B cell (primary cell): ENCODE results near the gene RNMT. TPM values are rescaled to one million over a fixed set of nuclear protein-coding genes. Genes with fewer than 3 reads are reported as not detected.

Experiments used
- ATAC-seq: fragments of 200-7000 bp; cut with Tn5 transposase; one replicate; pipeline ENCODE4 v1.10.0; 2021; ENCODE audit warnings: low read depth, mild to moderate bottlenecking, moderate number of reproducible peaks, moderate library complexity
- CTCF ChIA-PET: fragments of 350-600 bp; sonication (Branson Sonifier 250); formaldehyde crosslinking; loops from one replicate; lab custom pipeline; 2021; ENCODE audit warnings: antibody characterized with exemption, inconsistent platforms; lab: Charles Lee
- POLR2A ChIA-PET: fragments of 350-600 bp; sonication (Branson Sonifier 250); formaldehyde crosslinking; loops from one replicate; lab custom pipeline; 2021; ENCODE audit warnings: antibody characterized with exemption; lab: Charles Lee
- DNase-seq: peaks from one replicate; pipeline ENCODE4 v3.0.0; 2013
- H2AFZ ChIP-seq: 2 replicates; pipeline ENCODE4 v1.6.1; 2012; ENCODE audit warnings: mild to moderate bottlenecking, low read depth, low read length; ENCODE audit not compliant: insufficient read depth, poor library complexity, severe bottlenecking
- H3K27ac ChIP-seq, 2 donors: 1 replicate in 1 of 2; 2 replicates in 1 of 2; pipeline ENCODE4 v1.5.1; 2012 to 2013; ENCODE audit warnings: low read length in 2 of 2, mild to moderate bottlenecking in 2 of 2, moderate library complexity in 1 of 2
- H3K27me3 ChIP-seq, 4 experiments: fragments of 200-600 bp in 1 of 4; sonication (generic) in 1 of 4; replicated peaks in 1 of 4; 1 replicate in 2 of 4; 2 replicates in 2 of 4; pipeline versions ENCODE4 v1.6.1 to v1.7.0; 2013 to 2016; ENCODE audit warnings: low read length in 3 of 4, mild to moderate bottlenecking in 2 of 4, mixed read lengths in 1 of 4, moderate library complexity in 1 of 4; ENCODE audit not compliant: insufficient read depth in 4 of 4, control insufficient read depth in 3 of 4; ENCODE audit errors: control extremely low read depth in 1 of 4
- H3K36me3 ChIP-seq, 2 experiments: replicated peaks in 1 of 2; 1 replicate in 1 of 2; 2 replicates in 1 of 2; pipeline versions ENCODE4 v1.6.1 to v1.7.1; 2013; ENCODE audit warnings: low read length in 1 of 2; ENCODE audit not compliant: insufficient read depth in 2 of 2, control insufficient read depth in 1 of 2; ENCODE audit errors: control extremely low read depth in 1 of 2, extremely low read depth in 1 of 2
- H3K4me1 ChIP-seq, 2 donors: fragments of 200-600 bp in 1 of 2; sonication (generic) in 1 of 2; 1 replicate in 1 of 2; 2 replicates in 1 of 2; pipeline versions ENCODE4 v1.5.1 to v1.6.1; 2013 to 2017; ENCODE audit warnings: low read length in 2 of 2; ENCODE audit not compliant: control insufficient read depth in 2 of 2, insufficient read depth in 2 of 2
- H3K4me2 ChIP-seq: replicated peaks from 2 replicates; pipeline ENCODE3; 2012; ENCODE audit warnings: mild to moderate bottlenecking, low read depth, low read length; ENCODE audit not compliant: poor library complexity, severe bottlenecking
- H3K4me3 ChIP-seq, 5 experiments: fragments of 200-600 bp in 1 of 5; sonication (generic) in 1 of 5; 1 replicate in 3 of 5; 2 replicates in 2 of 5; pipeline versions ENCODE4 v1.5.1 to v1.7.0; 2011 to 2016; ENCODE audit warnings: low read length in 4 of 5, mild to moderate bottlenecking in 4 of 5, low read depth in 2 of 5, control low read depth in 1 of 5, moderate library complexity in 1 of 5; ENCODE audit not compliant: insufficient read depth in 1 of 5; ENCODE audit errors: control extremely low read depth in 1 of 5, extremely low read depth in 1 of 5
- H3K79me2 ChIP-seq: fragments of 200-600 bp; sonication (generic); one replicate; pipeline ENCODE4 v1.6.0; 2016; ENCODE audit warnings: low read length; ENCODE audit not compliant: control insufficient read depth, insufficient read depth
- H3K9ac ChIP-seq: fragments of 200-600 bp; sonication (generic); 2 replicates; pipeline ENCODE4 v1.6.1; 2017; ENCODE audit warnings: mild to moderate bottlenecking, low read length, moderate library complexity
- H3K9me3 ChIP-seq, 3 donors: one replicate each; pipeline versions ENCODE4 v1.6.1 to v1.7.1; 2013; ENCODE audit warnings: low read length in 2 of 3; ENCODE audit not compliant: control insufficient read depth in 2 of 3, insufficient read depth in 1 of 3; ENCODE audit errors: control extremely low read depth in 1 of 3
- H4K20me1 ChIP-seq: 2 replicates; pipeline ENCODE4 v1.6.0; 2012; ENCODE audit warnings: mild to moderate bottlenecking, low read length; ENCODE audit not compliant: insufficient read depth, control insufficient read depth, poor library complexity, severe bottlenecking
- H3K27ac Mint-ChIP-seq: one replicate; pipeline ENCODE4 v1.8.0; 2021; ENCODE audit warnings: mixed read lengths
- H3K27me3 Mint-ChIP-seq: one replicate; pipeline ENCODE4 v1.8.0; 2021; ENCODE audit warnings: mixed read lengths
- H3K4me1 Mint-ChIP-seq: one replicate; pipeline ENCODE4 v1.8.0; 2021; ENCODE audit warnings: mixed read lengths
- H3K4me3 Mint-ChIP-seq: one replicate; pipeline ENCODE4 v1.8.0; 2021; ENCODE audit warnings: mixed read lengths
- H3K9me3 Mint-ChIP-seq: one replicate; pipeline ENCODE4 v1.8.0; 2022; ENCODE audit warnings: mixed read lengths; ENCODE audit not compliant: insufficient read depth
- CTCF ChIP-seq: fragments of 200-600 bp; IDR thresholded peaks from one replicate; pipeline ENCODE4 v1.8.0; 2022; ENCODE audit warnings: antibody characterized with exemption, mild to moderate bottlenecking
- EZH2 ChIP-seq: IDR thresholded peaks from 2 replicates; pipeline ENCODE4 v1.6.1; 2012; ENCODE audit warnings: borderline replicate concordance, low read depth, mild to moderate bottlenecking, moderate library complexity, low read length; ENCODE audit not compliant: insufficient read depth, poor library complexity, severe bottlenecking
- WGBS: methylation state at CpG from one replicate; pipeline ENCODE4 v1.1.5; 2013; ENCODE audit warnings: missing lambda C conversion rate; ENCODE audit not compliant: insufficient coverage; 5-methylcytosine and 5-hydroxymethylcytosine counted together
- intact Hi-C: fragments of 100-400 bp; cut with micrococcal nuclease; formaldehyde crosslinking; loops from one replicate; pipeline ENCODE4 v1.10.0; 2022
- polyA plus RNA-seq: library from polyadenylated mRNA; depleted of rRNA; stranded (reverse); fragments of >200 nt; gene quantifications from 2 replicates; pipeline ENCODE4 v1.2.3, GENCODE V29; 2012
- total RNA-seq, 2 donors: library from RNA; stranded (reverse); fragments of 120-200 nt in 1 of 2; gene quantifications; 1 replicate in 1 of 2; 2 replicates in 1 of 2; pipeline versions ENCODE4 v1.2.3 to v1.2.4, GENCODE V29; 2013 to 2022

The RNMT gene
- total and polyA plus RNA-seq, 2 donors (not counting 1 experiment from before 2014, with no cell fraction given), result 15.4 to 57.8 TPM

GRCh38 chr18:13715330-13715729, 11.1 kb upstream of the RNMT start:
- H3K4me2 ChIP-seq, result no peak overlapping the region
- POLR2A ChIA-PET, result no interaction called here
- no CpG with 5 or more reads among the region's 2 CpGs for WGBS
- CTCF ChIA-PET, result interaction anchor here (1.1 kb wide), 1 partner anchor 158 kb away, joined by 3 read pairs; no protein-coding TSS in a partner anchor
- Mint-ChIP-seq H3K27ac (no peak overlapping the region), H3K4me1 (peaks cover 6% of the 10 kb centered on the region), H3K9me3 (peaks cover 4% of the 10 kb centered on the region), H3K27me3 (no peaks in the 10 kb centered on the region), H3K4me3 (no peak overlapping the region)
- ATAC-seq (no peak), DNase-seq (no peak)
- H3K36me3 ChIP-seq, result no peaks in the 10 kb centered on the region
- peaks cover 37% of the 10 kb centered on the region for H4K20me1 ChIP-seq
- peaks cover 85% of the 10 kb centered on the region for H3K79me2 ChIP-seq
- no peaks in the 10 kb centered on the region for H3K4me1 ChIP-seq
- H3K9me3 ChIP-seq, result peaks cover 3 to 5% (median 4%) of the 10 kb centered on the region in 3 donors
- H3K9ac ChIP-seq, result no peak overlapping the region
- TF ChIP-seq EZH2 (no peak), CTCF (no peak)
- H3K27ac ChIP-seq, result no peak overlapping the region
- intact Hi-C loops, result no loop called here
- H3K4me3 ChIP-seq, result no peak overlapping the region
- H3K27me3 ChIP-seq, result no peaks in the 10 kb centered on the region
- no peak overlapping the region for H2AFZ ChIP-seq

GRCh38 chr18:13716916-13717315, 9.6 kb upstream of the RNMT start:
- Mint-ChIP-seq H3K27me3 (no peaks in the 10 kb centered on the region), H3K9me3 (peaks cover 4% of the 10 kb centered on the region), H3K27ac (no peak overlapping the region), H3K4me1 (peaks cover 6% of the 10 kb centered on the region), H3K4me3 (no peak overlapping the region)
- Histone ChIP-seq H3K9ac (no peak overlapping the region), H3K79me2 (peaks cover 85% of the 10 kb centered on the region), H3K27me3 (no peaks in the 10 kb centered on the region), H3K9me3 (peaks cover 3 to 5% (median 4%) of the 10 kb centered on the region in 3 donors), H3K27ac (no peak overlapping the region), H4K20me1 (peaks cover 37% of the 10 kb centered on the region), H3K4me3 (no peak overlapping the region), H3K4me1 (no peaks in the 10 kb centered on the region), H3K4me2 (no peak overlapping the region), H2AFZ (no peak overlapping the region), H3K36me3 (no peaks in the 10 kb centered on the region)
- intact Hi-C loops, result no loop called here
- POLR2A ChIA-PET, result no interaction called here
- CTCF ChIA-PET, result no interaction called here
- TF ChIP-seq CTCF (no peak), EZH2 (no peak)
- DNase-seq (no peak), ATAC-seq (no peak)
- 100% methylated on average over 2 of the region's 4 CpGs for WGBS
